Activated T-cell treated with anti-CD3 and anti-CD28 coated beads, Interleukin-2, amount 50 U/mL, for 1 hour (primary cell): ENCODE measurements around the gene GINS3.

ENCODE experiments used
- DNase-seq: peaks from one replicate; pipeline ENCODE4 v3.0.0-alpha.2; 2020

Gene GINS3

GRCh38 chr16:58426966-58427365 lies 34.7 kb downstream of the GINS3 start:
- DNase-seq: no peak

DNA sequence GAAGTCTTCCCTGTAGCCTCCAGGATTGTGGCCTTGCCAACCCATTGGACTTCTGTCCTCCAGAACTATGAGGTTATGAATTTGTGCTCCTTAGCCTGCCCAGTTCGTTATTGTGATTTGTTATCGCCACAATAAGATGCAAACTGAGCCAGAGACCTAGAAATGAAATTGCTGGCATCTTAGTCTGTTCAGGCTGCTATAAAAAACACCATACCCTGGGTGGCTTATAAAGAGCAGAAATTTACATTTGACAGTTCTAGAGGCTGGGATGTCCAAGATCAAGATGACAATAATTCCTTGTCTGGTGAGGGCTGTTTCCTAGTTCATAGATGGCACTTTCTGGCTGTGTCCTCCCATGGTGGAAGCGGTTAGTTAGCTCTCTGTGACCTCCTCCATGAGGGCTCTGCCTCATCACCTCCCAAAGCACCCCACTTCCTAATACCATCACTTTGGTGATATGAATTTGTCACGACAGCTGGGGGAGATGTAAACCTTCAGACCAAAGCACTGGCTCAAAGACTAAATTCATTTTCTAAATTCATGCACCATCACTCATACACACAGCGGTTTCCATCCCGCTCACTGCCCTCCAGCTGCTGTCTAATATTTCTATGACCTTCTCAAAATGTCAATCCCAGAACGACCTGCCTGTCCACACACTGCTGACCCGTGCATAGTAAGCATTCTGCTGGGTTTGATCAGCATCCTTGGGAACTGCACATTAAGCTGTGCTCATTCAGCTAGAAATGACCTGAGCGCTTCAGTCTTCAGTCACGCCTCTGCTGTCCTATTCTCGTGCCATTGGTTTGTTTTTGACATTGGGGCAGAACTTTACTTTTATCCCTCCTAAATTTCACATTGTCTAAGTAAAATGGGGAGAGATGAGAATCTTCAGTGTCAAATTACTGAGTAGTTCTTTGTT lies 36.6 kb downstream of the GINS3 start:
- no peak for DNase-seq

DNA sequence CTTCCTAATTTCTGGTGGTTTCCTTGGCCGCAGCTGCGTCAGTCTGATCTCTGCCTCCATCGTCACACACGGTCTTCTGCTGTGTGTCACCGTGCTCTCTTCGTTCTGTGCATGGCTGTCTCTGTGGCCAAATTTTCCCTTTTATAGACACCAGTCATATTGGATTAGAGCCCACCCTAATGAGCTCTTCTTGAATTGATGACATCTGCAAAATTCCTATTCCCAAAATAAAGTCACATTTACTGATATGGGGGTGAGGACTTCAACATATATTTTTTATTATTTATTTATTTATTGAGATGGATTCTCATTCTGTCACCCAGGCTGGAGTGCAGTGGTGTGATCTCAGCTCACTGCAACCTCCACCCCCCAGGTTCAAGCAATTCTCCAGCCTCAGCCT lies 38.4 kb downstream of the GINS3 start:
- DNase-seq: no peak

DNA sequence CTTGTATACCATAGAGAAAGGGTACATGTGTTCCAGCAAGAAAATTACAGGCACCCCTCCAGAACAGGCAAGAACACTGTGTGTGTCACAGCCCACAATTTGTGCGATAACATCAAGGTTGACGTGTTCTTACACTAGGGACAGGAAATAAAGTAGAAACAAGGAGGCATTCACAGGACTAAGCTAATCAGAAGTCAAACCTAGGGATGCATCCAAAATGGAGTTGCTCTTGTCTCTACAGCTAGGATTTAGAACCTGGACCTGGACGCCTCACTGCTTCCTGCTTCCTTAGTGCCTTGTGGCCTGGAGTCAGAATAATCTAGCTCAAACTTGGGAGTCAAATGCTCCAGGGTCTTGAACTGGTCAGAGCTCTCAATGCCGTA lies 41.3 kb downstream of the GINS3 start:
- no peak for DNase-seq

DNA sequence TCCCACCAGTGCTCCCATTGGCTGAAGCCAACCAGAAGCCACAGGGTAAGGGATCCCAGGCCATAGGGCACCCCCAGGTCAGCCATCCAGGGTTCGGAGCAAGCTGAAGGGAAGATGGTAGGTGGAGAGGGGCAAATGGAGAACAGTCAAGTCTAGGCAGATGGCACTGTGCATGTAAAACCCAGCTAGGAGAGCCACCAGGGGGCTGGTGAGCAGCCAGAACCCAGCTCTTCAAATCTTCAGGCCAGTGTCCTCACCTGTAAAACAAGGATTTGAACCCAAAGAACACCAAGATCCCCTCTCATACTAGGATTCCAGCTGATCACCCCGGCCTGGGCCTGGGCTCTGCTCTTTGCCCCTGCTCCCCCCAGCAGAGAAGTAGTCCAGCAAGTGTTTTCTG lies 43.5 kb downstream of the GINS3 start:
- DNase-seq: no peak

DNA sequence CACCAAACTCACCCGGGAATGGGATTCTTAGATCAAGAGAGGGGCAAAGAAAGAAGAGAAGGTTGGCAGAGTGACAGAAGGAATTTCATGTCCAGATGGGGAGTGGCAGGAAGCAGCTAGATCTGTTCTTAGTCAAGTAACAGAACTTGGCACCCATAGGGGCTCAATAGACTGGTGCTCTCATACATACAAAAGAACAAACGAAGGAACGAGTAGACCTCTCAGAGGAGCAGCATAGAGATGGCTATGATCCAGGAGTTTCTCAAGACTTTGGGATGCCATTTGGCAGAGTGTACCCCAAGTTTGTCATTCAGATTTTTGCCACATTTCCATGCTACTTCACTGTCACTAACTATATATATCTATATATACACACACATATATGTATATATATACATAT lies 47.9 kb downstream of the GINS3 start:
- DNase-seq: no peak

DNA sequence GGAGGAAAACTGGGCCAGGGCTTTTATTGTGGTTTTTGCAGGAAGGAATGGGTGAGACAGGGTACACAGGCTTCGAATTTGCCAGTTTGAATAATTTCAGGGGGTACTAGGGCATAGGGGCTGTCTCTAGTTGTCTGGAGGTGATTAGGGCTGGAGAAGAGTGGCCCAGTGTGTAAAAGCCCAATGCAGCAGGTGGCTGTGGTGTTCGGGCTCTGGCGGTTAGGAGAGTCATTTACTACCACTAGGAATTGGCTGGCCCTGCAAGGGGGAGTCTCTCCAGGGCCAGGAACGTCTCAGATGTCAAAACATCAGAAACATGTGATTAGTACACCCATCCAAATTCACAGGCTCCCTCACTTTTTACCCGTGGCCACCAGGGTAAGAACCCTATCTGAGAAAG lies 50.3 kb downstream of the GINS3 start:
- no peak for DNase-seq

GRCh38 chr16:58443783-58444182 lies 51.5 kb downstream of the GINS3 start:
- DNase-seq: no peak

DNA sequence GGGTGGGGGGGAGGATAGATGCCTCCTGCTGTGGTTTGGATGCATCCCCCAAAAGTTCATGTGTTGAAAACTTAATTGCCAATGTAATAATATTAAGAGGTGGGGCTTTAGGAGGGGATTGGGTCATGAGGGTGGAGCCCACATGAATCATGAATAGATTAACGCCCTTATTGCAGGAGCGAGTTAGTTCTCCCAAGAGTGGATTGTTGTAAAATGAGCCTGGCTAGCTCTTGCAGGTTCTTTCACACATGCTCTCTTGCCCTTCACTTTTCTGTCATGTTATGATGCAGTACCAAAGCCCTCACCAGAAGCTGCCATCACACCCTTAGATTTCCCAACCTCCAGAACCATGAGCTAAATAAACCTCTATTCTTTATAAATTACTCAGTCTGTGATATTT lies 52.0 kb downstream of the GINS3 start:
- DNase-seq: no peak

DNA sequence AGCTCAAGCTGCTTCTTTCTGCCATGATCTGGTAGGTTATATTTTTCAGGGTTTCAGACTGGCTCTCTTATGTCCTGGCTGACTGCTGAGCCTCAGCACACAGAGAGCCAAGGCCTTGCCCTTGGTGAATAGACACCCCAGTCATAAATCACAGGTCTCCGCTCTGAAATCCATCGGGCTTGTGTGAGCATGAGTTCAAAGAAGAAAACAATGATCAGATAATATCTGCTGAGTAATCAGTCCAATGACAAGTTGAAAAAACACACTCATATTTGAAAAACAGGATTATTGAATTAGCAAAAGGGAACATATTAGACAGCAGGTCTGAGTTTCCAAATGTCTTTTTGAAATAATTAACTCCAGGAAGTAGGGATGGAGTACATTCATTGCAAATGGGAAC lies 56.6 kb downstream of the GINS3 start:
- no peak for DNase-seq

- no peak for DNase-seq
Measured at GRCh38 chr16:58449306-58449705, 57.0 kb downstream of the GINS3 start.

DNA sequence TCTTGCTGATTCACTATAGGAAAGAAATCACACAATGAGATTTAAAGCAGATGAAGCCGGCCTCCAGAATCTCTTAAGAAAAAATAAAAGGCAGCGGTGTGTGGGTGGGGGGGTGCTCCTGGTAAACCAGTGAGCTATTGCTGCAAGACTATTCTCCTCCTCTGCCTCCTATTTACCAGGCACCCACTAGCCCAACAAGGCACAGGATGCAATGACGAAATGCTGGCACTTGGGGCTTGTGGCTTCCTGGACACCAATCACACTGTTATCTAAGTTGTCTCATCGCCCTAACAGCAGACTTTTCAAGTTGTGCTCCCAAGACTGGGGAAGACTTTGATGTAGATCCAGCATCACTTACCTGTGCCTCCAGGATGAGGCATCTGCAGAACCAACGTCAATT lies 57.5 kb downstream of the GINS3 start:
- no peak for DNase-seq

DNA sequence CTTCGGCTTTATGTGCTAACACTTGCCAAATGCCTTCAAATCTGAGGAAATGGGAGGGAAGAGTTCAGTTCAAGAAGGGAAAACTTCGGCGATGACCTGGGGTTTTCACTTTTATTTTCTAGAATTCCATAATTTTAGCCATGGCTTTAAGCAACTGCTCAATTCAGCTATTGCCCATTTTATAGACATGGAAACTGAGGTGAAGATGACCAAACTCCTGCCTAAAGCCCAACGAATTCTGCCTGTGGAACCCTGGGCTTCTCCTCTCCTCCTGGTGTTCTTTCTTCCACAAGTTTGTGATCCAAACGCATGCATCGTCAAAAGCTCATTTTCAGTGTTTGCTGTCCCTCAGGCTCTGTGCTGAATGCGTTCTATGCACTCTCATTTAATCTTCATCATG lies 58.3 kb downstream of the GINS3 start:
- no peak for DNase-seq

DNA sequence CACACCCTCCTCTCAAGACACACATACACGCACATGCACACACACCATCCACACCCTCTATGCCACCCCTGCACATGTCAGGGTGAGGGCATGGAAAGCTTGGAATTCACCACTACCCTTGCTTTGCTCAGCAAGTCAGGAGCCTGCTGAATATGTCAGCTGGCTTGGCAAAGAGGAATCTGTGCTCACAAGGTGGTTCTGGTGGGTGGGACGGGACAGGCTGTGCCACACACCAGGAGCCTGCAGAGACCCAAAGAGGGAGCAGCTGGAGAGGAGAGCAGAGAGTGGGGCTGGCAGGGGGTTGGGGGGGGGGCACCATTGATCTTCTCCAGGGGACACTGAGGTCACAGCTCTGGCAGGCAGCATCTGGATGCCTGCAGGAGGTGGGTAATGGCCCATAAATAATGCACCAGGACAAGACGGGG lies 59.0 kb downstream of the GINS3 start:
- no peak for DNase-seq

GRCh38 chr16:58451945-58452401 lies 59.7 kb downstream of the GINS3 start:
- no peak for DNase-seq

DNA sequence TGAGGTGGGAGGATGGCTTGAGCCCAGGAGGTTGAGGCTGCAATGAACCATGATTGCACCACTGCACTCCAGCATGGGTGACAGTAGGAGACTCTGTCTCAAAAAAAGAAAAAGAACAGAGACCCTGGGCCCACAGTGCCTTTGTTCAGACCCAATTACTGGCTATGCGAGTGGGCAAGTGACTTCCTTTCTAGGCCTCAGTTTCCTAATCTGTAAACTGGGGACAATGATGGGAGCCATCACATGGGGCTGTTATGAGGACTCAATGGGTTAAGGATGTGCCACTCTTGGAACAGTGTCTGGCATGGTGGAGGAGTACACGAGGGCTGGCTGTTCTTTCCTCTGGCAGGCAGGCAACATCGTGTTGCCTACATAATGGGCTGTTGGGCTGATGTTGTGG lies 60.4 kb downstream of the GINS3 start:
- no peak for DNase-seq

DNA sequence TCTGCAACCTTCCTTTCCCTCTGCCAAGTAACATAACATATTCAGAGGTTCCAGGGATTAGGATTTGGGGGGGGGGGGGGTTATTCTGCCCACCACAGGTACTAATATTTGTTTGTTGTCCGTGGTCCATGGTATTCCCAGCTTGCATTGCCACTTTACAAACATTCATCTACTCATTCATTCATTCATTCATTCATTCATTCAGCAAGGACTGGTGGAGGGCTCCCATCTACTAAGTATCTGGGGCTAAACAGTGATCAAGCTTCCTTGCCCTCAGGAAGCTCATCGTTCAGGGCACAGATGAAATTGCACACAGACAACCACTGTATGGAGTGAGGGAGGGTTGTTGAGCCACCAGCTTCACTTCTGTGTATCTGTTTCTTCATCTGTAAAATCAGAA lies 61.9 kb downstream of the GINS3 start:
- DNase-seq: no peak

DNA sequence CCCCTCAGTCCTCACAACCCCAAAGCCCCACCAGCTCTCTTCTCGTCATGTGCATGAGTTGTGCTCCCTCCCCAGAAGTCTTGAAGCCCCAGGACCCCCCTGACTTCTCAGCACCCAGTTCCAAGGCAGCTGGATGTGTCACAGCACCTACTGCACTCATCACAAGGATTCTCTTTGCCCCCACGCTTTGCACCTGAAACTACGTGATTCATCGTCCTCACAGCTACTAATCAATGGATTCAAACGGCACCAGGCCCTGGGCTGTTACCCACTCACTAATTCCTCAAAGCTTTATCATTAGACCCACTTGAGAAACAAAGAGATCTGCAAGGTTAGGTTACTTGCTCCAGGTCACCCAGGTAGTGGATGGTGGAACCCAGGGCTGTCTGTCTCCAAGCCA lies 62.6 kb downstream of the GINS3 start:
- DNase-seq: no peak
